Astrocyte (in vitro differentiated cells and primary cell): ENCODE measurements around the gene MAN2A1.

Experiments used
- CTCF ChIP-seq: IDR thresholded peaks from 2 replicates; pipeline ENCODE4 v1.5.1; 2011; ENCODE audit warnings: low read depth, mild to moderate bottlenecking, inconsistent platforms, low read length, moderate library complexity; ENCODE audit not compliant: insufficient read depth
- EZH2 ChIP-seq: IDR thresholded peaks from 2 replicates; pipeline ENCODE4 v1.6.1; 2012; ENCODE audit warnings: mild to moderate bottlenecking, low read length, inconsistent platforms; ENCODE audit not compliant: insufficient read depth

DNA sequence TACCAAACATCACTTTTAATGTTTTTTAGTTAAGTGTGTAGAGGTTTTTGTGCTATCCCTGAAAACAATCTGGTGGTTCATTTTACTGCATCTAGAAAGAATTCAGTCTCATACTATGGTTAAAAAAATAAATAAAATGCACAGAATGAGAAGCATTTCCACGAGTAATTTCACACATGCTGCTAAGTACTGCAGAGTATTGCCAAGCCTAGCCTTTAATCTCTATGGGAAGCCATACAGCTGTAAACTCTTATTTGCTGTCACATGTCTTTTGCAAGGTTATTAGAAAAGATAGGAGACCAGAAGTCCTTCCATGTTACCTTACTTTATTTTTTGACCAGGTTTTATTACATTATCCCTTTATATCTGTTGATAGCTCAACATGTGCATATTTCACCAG is 37.6 kb upstream of the MAN2A1 start:
- no peak for TF ChIP-seq CTCF
- no peak for TF ChIP-seq EZH2
